Measurements from ENCODE around the gene GHDC.
A peak's percentile ranks its signal among the peaks of the same experiment; 100 is the strongest.

DNA sequence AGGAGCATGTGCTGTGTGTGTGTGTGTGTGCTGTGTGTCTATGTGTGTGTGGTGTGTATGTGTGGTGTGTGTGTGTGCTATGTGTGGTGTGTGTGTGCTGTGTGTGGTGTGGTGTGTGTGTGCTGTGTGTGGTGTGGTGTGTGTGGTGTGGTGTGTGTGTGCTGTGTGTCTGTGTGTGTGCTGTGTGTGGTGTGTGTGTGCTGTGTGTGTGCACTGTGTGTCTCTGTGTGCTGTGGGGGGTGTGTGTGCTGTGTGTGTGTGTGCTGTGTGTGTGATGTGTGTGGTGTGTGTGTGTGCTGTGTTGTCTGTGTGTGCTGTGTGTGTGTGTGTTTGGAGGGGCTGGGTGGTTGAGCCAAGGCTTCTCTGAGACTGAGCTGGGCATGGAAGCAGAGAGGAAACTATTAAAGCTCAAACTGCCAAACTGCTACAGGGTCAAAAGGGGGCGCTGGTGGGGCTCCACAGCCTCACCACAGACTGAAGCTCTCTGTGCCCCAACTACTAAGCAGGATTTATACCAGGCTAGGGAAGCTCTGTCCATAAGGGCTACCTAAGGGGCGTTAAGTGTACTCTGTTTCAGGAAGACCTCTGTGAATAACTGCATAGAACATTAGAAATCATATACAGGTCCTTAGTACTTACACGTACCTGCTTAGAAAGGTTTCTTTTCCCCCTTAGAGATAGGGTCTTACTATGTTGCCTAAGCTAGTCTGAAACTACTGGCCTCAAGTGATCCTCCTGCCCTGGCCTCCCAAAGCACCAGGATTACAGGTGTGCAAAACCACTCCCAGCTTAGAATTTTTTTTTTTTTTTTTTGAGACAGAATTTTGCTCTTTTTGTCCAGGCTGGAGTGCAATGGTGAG is 27.8 kb upstream of the GHDC start:
- TF ChIP-seq, protein P1, sequence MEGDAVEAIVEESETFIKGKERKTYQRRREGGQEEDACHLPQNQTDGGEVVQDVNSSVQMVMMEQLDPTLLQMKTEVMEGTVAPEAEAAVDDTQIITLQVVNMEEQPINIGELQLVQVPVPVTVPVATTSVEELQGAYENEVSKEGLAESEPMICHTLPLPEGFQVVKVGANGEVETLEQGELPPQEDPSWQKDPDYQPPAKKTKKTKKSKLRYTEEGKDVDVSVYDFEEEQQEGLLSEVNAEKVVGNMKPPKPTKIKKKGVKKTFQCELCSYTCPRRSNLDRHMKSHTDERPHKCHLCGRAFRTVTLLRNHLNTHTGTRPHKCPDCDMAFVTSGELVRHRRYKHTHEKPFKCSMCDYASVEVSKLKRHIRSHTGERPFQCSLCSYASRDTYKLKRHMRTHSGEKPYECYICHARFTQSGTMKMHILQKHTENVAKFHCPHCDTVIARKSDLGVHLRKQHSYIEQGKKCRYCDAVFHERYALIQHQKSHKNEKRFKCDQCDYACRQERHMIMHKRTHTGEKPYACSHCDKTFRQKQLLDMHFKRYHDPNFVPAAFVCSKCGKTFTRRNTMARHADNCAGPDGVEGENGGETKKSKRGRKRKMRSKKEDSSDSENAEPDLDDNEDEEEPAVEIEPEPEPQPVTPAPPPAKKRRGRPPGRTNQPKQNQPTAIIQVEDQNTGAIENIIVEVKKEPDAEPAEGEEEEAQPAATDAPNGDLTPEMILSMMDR (IDR thresholded peaks at IDR 0.05) = peak in 1 of 3 donors; percentile 53
- no peak for TF ChIP-seq POLR2A (IDR thresholded peaks at IDR 0.05)
